ENCODE results near the gene PRCC.

PRCC gene

DNA sequence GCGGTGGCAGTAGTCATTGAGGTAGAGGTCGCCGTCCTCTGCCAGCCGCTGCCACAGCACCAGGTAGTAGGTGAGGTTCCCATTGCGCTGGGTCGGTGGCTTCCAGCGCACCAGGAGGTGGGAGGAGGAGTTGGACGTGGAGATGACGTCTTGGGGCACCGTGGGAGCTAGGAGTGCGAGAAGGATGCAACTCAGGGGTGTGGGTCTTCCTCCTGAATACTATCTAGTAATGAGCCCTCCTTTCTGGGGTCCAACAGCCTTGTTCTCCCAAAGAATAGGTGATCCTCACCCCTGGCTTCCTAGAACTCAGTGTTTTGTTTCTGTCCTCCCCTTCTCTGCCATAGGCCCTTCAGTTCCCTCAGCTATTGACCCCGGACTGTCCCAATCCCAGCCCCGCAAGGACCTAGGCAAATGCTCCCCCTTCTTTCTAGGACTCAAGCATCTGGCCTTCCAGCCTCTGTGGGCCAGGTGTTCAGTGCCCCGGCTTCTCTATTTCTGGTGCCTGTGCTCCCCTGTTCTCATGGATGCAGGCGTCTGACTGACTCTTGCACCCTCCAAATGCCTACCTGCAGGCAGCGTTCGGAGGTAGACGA, 78.7 kb downstream of the PRCC start:
- no peak for DNase-seq

DNA sequence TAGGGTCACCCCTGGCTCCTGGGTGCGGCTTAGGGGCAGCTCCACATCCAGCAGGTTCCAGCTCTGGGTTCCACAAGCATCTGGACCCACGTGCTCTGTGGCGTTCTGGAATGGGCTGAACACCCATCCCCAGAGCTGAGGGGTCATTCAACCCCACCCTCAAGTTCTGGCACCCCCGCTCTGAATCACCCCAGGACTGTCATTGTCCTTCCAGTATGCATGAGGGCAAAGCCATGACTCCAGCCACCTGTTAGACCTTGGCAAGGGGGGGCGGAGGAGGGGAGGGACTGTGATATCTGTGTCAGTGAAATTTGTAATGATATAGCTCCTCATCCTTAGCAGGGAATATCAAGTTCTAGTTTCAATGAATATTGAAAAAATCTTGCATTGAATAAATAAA, 79.3 kb downstream of the PRCC start:
- no peak for DNase-seq

DNA sequence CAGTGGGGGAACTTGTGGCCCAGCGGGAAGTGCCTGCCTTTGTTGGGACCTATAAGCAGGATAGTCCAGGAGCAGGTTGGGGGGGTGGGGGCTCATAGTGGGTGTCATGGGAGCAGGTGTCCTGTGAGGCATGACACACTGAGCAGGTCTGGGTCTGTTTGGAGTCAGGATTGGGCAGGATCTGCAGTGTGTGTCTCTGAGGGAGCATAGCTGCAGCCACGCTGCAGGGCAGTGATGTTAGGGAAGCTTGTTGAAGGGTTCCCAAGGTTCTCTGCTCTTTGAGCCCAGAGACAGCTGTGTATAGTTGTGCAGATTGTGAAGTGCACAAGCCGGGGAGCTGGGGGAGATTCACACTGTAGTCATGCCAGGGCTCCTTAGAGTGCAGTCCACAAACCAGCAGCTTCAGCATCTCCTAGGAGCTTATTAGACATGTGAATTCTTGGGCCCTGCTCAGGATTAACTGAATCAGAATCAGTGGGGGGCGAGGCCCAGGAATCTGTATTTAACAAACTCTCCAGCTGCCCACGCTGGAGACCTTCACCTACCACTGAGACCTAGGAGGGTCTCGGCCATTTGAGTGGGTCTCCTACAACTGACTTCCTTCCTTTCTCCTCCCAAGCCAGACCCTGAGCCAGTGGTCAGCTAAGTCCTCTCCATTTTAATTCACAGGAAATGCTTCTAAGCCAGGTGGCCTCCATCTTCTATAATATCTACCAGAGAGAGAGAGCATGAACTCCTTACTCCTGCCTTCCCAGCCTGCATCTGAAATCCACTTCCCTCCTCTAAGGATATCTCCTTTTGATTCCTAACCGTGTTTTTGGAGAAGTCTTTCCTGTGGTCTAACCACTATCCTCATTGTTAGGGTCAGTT, 80.5 kb downstream of the PRCC start:
- DNase-seq = no peak

DNA sequence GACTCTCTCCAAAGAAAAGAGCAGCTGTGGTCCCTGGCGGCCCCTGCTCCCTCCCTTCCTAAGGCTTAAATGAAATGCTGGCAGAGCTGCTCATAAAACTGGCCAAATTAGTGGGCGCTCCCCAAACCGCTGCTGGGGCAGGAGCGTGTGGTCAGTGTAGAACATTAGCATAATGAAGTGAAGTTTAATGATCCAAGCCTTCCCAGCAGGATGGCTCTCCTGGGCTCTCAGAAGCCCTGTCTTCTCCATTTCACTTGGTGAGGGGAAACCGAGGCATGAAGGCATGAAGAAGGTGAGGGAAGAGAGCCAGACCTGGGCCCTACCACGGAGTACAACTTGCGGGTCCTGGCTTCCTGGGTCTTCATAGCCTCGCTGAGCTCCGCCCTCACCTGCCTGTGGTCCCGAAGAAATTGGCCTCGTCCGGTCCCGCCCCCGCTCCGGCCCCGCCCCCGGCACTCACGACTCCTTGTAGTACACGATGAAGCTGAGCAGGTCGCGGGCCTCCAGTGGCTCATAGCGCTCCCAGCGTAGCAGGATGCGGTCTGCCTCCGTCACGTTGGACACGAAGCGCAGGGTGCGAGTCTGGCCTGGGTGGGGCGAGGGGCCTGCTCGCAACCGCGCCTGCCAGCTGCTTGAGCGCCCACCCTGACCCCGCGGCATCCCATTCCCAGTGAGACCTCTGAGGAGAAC, 81.3 kb downstream of the PRCC start:
- DNase-seq = no peak

DNA sequence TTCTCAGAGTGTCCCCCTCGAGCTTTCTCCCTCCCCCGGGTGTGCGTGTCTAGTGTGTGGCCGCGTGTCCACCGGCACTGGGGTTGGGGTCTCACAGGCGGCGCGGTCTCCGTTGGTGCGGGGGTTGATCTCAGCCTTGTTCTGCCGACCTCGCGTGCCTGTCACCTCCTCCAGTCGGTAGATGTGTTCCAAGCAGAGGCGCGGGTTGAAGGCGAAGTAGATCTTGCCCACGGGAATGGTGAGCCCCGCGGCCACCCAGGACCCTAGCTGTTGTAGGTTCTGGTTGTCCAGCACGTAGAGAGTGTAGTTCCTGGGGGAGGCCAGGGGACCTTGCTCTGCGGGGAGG, 81.8 kb downstream of the PRCC start:
- no peak for DNase-seq
